WI38 (cell line): Measurements from ENCODE around the gene ZNF223.

Experiments
- H3K4me3 ChIP-seq: 2 replicates; pipeline ENCODE4 v1.5.1; 2011; ENCODE audit warnings: low read depth, mild to moderate bottlenecking, control low read depth, low read length
- TF ChIP-seq, protein P1 (sequence below): IDR thresholded peaks from 2 replicates; pipeline ENCODE4 v1.5.1; 2012; ENCODE audit warnings: low read depth, mild to moderate bottlenecking, control low read depth, low read length

Gene ZNF223

GRCh38 chr19:44071824-44072542 lies 20.1 kb downstream of the ZNF223 start, which contains the start of gene ZNF284:
TSS of gene ZNF284 (plus strand) at chr19:44072159. CDS start at chr19:44076390, 4,231 bp downstream.
- TF ChIP-seq, protein P1, sequence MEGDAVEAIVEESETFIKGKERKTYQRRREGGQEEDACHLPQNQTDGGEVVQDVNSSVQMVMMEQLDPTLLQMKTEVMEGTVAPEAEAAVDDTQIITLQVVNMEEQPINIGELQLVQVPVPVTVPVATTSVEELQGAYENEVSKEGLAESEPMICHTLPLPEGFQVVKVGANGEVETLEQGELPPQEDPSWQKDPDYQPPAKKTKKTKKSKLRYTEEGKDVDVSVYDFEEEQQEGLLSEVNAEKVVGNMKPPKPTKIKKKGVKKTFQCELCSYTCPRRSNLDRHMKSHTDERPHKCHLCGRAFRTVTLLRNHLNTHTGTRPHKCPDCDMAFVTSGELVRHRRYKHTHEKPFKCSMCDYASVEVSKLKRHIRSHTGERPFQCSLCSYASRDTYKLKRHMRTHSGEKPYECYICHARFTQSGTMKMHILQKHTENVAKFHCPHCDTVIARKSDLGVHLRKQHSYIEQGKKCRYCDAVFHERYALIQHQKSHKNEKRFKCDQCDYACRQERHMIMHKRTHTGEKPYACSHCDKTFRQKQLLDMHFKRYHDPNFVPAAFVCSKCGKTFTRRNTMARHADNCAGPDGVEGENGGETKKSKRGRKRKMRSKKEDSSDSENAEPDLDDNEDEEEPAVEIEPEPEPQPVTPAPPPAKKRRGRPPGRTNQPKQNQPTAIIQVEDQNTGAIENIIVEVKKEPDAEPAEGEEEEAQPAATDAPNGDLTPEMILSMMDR, result no peak
- H3K4me3 ChIP-seq, result peak within 1 kb of the TSS; percentile 68

DNA sequence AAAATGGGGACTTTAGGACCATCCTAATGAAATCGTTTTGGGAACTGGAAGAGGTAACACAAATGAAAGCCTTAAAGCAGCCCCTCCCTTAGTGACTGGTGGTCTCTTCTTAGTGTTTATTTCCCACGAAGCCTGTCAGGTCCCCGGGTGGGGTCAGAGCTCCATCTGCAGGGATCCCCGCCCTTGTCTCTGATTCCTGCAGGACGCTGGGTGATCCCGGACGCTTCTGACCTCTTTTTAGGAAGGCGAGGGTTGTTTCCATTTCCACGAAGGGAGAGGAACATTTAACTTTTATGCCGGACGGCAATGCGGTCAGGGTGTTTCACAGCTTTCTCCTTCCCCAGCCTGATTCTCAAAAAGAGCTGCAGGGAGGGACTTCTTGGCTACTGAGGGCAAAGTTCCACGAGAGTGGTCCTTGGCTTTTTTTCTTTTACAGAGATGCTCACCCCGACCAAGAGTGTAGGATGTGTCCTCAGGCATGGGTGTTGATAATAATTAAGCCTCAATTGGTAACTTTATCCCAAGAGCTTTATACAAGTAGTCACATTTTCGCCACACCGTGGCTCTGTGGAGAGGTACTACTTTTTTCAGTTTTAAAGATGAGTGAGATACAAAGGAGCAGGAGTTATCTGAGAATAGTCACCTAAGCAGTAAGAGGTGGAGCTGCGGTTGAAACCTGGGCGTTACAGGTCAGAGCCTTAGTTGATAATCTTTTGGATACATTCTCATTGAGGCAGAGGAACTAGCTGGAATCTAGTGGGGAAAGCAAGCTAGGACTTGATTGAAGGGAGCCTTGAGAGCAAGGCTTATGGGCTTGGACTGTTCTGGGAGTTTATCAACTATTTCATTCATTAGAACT lies 20.9 kb downstream of the ZNF223 start:
- peak overlapping the region; percentile 68 for H3K4me3 ChIP-seq
- TF ChIP-seq, protein P1, result no peak

GRCh38 chr19:44076325-44076724 lies 24.5 kb downstream of the ZNF223 start:
- H3K4me3 ChIP-seq, result no peak overlapping the region
- TF ChIP-seq, protein P1, result no peak

DNA sequence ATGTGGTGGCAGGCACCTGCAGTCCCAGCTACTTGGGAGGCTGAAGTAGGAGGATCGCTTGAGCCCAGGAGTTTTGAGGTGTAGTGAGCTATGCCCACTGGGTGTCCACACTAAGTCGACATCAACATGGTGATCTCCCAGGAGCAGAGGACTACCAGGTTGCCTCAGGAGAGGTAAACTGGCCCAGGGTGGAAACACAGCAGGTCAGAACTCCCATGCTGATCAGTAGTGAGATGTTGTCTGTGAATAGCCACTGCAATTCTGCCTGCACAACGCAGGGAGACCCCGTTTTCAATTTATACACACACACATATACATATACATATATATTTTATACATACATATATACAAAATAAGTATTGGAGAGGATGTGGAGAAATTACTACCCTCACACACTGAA lies 40.3 kb downstream of the ZNF223 start:
- TF ChIP-seq, protein P1, result no peak
- no peak overlapping the region for H3K4me3 ChIP-seq

DNA sequence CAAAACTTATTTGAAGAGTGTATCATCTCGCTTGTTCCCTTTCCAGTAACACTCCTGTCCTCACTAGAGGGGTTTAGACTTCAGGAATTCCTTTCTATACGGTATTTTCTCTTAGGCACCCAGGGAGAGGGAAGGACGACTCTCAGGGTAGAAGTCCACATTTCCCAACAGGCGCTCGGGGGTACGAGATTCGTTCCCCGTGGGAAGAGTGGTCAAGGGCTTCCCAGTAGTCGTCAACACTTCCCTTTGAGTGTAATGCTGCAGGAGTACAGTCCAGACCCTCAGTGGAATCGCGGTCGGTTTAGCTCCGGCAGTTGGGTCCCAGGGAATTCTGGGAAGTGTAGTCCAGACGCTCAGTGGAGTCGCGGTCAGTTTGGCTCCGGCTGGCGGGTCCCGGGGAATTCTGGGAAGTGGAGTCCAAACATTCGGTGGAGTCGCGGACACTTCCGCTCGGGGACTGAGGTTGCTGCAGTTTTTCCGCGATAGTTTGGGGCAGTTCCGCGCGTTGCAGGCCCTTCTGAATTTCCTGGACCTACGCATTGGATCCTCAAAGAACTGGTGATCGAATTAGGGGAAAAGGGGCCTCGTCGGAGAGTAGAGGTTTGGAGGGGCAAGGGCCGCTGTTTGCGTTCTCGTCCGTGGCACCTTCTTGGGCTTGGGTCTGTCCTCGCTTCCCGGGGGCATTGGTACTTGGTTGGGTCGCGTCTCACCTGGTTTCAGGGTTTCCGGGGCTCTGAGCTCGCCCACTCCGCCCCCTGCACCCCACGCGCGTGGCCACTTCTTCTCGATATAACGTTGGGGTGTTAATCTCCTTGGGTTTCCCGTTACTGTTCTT lies 42.3 kb downstream of the ZNF223 start, which contains the start of gene ZNF224:
ZNF224 (plus strand) TSS at position 431 of the 835 bp plus-strand sequence. CDS start 3,513 bp downstream, outside the sequence.
- H3K4me3 ChIP-seq, result peak within 1 kb of the TSS; percentile 96
- TF ChIP-seq, protein P1, result no peak

GRCh38 chr19:44107751-44108150 lies 55.9 kb downstream of the ZNF223 start:
- TF ChIP-seq, protein P1, result no peak
- H3K4me3 ChIP-seq, result no peak overlapping the region
